Activated T-cell treated with anti-CD3 and anti-CD28 coated beads for 48 hours (primary cell): ENCODE measurements around the gene ARFGAP1.

Experiments
- DNase-seq: peaks from one replicate; pipeline ENCODE4 v3.0.0-alpha.2; 2020; ENCODE audit warnings: low read depth

Gene ARFGAP1

GRCh38 chr20:63259734-63260460 lies 12.7 kb upstream of the ARFGAP1 start:
- no peak for DNase-seq

- no peak for DNase-seq
Measured at GRCh38 chr20:63260521-63260920, 12.1 kb upstream of the ARFGAP1 start.

DNA sequence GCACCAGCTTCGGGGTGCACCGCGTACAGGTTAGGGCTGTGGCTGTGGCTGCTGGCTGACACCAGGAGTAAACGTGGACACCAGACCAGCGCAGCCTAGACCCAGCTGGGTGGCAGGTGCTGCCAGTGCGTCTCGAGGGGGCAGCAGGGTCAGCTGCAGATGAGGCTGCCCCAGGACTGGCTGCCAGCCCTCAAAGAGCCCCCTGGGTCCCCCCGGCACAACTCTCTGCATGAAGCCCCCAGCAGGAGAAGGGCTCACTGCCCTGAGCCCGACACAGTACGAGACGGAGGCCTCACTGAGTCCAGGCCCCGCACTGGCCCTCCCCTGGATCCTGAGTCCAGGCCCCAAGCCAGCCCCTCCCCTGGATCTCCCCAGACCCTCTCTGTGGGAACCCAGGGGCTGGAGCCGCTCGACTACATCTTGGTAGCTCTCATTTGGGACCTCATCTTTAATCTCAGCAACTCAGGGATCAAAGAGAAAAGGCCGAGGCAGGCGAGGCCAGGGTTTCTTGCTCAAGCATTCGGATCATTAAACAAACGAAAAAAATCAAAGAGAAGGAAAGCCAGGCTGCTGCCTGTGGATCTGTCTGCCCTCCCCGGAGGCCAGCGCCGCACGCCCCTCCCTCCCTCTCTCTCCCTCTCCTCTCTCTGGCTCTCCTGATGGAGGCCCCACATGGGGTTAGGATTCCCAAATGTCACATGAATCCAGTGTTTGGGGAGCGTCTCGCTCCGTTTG lies 11.4 kb upstream of the ARFGAP1 start:
- DNase-seq: no peak

GRCh38 chr20:63261795-63262528 lies 10.7 kb upstream of the ARFGAP1 start:
- no peak for DNase-seq

- DNase-seq: no peak
Measured at GRCh38 chr20:63262836-63263235, 9.8 kb upstream of the ARFGAP1 start.

GRCh38 chr20:63264000-63264399 lies 8.6 kb upstream of the ARFGAP1 start:
- no peak for DNase-seq

DNA sequence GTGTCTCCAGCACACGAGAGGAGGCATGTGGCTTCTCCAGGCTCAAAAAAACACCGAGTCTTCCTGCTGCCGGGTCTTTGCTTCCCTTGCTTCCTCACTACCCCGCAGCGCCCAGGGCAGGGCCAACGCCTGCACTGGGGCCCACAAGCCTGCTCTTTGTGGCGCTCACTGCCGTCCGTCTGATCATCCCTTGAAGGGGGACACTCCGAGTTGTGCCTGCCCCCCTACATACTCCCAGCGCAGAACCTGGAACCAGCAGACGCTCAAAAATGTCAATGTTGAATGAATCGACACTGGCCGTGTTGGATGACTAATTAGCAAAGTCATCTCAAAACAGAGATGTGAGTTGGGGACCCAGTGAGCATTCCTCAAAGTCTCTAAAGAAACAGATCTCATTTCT lies 8.1 kb upstream of the ARFGAP1 start:
- no peak for DNase-seq

GRCh38 chr20:63265891-63266515 lies 6.6 kb upstream of the ARFGAP1 start:
- no peak for DNase-seq

GRCh38 chr20:63267691-63268090 lies 4.9 kb upstream of the ARFGAP1 start:
- DNase-seq: no peak

GRCh38 chr20:63268256-63268655 lies 4.4 kb upstream of the ARFGAP1 start:
- DNase-seq: no peak

- DNase-seq: no peak
Measured at GRCh38 chr20:63268671-63269439, 3.8 kb upstream of the ARFGAP1 start.

DNA sequence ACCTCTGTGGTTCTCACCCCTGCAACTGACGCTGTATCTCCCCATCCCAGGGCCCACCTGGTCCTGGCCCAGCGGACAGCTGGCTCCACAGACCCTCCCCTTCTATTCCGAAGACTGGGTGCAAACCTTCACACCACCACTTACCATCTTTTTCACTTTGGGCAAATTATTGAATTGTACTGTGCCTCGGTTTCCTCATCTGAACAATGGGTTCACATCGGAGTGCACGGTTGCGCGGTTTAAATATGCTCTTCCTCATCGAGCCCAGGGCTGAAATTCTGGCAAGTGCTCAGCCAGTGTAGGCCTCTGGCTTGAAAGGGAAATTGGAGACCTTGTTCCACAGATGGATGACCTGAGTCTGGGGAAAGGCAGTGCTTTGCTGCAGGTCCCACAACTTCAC lies 2.9 kb upstream of the ARFGAP1 start:
- no peak for DNase-seq

- DNase-seq: no peak
Measured at GRCh38 chr20:63270606-63271325, 1.8 kb upstream of the ARFGAP1 start.

- no peak for DNase-seq
Measured at GRCh38 chr20:63273059-63273579, 506 bp downstream of the ARFGAP1 start.

DNA sequence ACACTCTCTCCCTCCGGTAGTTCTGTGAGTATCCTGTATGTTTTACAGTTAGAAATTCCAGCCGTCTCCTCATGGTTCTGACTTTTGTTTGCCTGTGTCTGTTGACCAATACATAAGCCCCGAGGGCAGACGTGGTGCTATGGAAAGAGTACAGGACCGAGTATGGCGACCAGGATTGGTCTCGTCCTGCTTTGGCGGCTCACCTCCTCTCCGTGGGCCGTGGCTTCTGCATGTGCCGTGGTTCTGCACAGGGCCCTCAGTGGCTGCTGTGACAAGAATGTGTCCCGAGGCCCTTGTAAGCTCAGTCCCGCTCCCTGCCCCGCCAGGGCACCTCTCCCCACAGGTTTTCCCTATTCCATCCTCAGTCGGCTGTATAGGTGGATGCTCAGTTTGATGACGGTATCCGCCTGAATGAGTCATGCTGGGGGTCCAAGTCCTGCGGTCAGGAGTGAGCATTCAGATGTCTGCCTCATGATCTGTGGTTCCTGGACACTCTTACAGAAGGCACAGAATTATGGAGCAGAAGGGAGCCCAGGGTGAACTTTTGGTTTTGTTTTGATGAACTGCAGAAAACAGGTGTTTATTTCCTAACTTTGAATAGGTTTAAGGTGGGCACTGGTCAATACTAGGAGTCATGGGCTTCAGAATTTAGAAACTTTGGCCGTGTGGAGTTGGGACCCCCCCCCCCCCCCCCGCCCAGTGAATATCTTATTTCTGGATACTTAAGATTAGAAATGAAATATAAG lies 1.2 kb downstream of the ARFGAP1 start:
- no peak for DNase-seq

DNA sequence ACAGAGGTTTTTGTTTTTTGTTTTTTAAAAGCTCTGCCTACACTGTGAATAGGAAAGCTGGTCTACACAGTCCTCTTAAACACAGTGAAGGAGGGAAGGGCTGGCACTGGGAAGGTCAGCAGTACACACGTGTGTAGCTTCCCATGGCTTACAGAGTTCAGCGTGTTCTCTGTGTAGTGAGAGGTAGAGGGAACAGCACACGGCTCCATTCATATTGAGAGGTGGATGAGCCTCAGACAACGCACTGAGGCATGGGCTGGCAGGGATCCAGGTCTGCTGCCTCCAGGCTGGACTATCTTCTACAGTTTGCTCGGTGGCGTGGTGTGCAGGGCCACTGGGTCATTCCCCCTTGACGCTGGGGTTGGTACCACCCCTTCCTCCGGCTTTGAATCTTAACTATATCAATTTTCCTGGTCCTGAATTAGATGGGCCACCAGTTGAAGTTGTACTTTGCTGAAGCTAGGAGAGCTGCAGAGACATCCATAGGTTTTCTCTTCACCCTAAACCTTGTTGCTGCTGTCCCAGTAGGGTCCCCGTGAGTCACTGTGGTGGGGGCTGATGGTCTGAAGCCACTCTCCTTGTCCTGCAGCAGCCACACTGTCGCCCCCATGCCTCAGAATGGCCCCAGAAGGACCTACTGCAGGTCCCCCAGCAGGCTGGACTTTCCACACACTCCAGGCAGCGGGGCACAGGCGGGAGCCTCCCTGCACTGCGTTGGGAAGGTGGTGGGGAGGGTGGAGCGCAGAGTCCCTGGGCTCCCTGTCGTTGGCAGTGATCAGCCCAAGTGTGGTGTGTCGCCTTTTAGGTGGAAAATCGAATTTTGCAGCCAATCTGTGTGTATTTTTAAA lies 2.0 kb downstream of the ARFGAP1 start:
- no peak for DNase-seq

DNA sequence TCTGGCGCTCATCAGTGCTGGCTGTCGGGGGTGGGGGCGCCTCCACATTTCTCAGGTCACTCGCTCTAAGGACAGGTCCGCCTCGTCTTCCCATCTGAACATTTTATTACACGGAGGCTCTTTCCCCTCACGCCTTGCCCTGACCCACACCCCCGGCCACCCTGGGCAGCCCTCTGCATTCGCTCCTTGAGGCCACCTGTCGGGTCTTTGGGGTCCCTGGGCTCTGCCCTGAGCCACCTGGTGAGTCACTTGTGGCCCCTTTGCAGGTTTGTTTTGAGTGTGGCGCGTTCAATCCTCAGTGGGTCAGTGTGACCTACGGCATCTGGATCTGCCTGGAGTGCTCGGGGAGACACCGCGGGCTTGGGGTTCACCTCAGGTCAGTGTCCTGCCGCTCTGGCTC lies 3.2 kb downstream of the ARFGAP1 start:
- DNase-seq: no peak

DNA sequence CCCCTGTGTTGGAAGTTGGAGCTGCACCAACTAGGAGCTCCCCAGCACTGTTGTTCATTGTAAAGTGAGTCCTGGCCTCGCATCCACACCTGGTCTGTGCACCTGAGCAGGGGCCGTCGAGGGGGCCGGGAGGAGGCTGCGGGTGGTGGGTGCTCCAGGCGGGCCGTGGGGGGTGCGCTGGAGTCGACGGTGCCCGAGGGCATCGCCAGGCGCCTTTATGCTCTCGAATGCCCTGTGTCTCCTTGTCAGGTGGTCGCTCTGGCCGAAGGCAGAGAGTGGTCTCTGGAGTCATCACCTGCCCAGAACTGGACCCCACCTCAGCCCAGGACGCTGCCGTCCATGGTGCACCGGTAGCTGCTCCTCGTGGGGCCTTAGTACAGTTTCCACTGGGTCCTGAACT lies 4.3 kb downstream of the ARFGAP1 start:
- no peak for DNase-seq
